B cell (primary cell): ENCODE results near the gene MACROH2A1. TPM values are rescaled to one million over a fixed set of nuclear protein-coding genes. Genes with fewer than 3 reads are reported as not detected.

Experiments
- ATAC-seq: fragments of 200-7000 bp; cut with Tn5 transposase; one replicate; pipeline ENCODE4 v1.10.0; 2021; ENCODE audit warnings: low read depth, mild to moderate bottlenecking, moderate number of reproducible peaks, moderate library complexity
- CTCF ChIA-PET: fragments of 350-600 bp; sonication (Branson Sonifier 250); formaldehyde crosslinking; loops from one replicate; lab custom pipeline; 2021; ENCODE audit warnings: antibody characterized with exemption, inconsistent platforms; lab: Charles Lee
- POLR2A ChIA-PET: fragments of 350-600 bp; sonication (Branson Sonifier 250); formaldehyde crosslinking; loops from one replicate; lab custom pipeline; 2021; ENCODE audit warnings: antibody characterized with exemption; lab: Charles Lee
- DNase-seq: peaks from one replicate; pipeline ENCODE4 v3.0.0; 2013
- H2AFZ ChIP-seq: 2 replicates; pipeline ENCODE4 v1.6.1; 2012; ENCODE audit warnings: mild to moderate bottlenecking, low read depth, low read length; ENCODE audit not compliant: insufficient read depth, poor library complexity, severe bottlenecking
- H3K27ac ChIP-seq, 2 donors: 1 replicate in 1 of 2; 2 replicates in 1 of 2; pipeline ENCODE4 v1.5.1; 2012 to 2013; ENCODE audit warnings: low read length in 2 of 2, mild to moderate bottlenecking in 2 of 2, moderate library complexity in 1 of 2
- H3K27me3 ChIP-seq, 4 experiments: fragments of 200-600 bp in 1 of 4; sonication (generic) in 1 of 4; replicated peaks in 1 of 4; 1 replicate in 2 of 4; 2 replicates in 2 of 4; pipeline versions ENCODE4 v1.6.1 to v1.7.0; 2013 to 2016; ENCODE audit warnings: low read length in 3 of 4, mild to moderate bottlenecking in 2 of 4, mixed read lengths in 1 of 4, moderate library complexity in 1 of 4; ENCODE audit not compliant: insufficient read depth in 4 of 4, control insufficient read depth in 3 of 4; ENCODE audit errors: control extremely low read depth in 1 of 4
- H3K36me3 ChIP-seq, 2 experiments: replicated peaks in 1 of 2; 1 replicate in 1 of 2; 2 replicates in 1 of 2; pipeline versions ENCODE4 v1.6.1 to v1.7.1; 2013; ENCODE audit warnings: low read length in 1 of 2; ENCODE audit not compliant: insufficient read depth in 2 of 2, control insufficient read depth in 1 of 2; ENCODE audit errors: control extremely low read depth in 1 of 2, extremely low read depth in 1 of 2
- H3K4me1 ChIP-seq, 2 donors: fragments of 200-600 bp in 1 of 2; sonication (generic) in 1 of 2; 1 replicate in 1 of 2; 2 replicates in 1 of 2; pipeline versions ENCODE4 v1.5.1 to v1.6.1; 2013 to 2017; ENCODE audit warnings: low read length in 2 of 2; ENCODE audit not compliant: control insufficient read depth in 2 of 2, insufficient read depth in 2 of 2
- H3K4me2 ChIP-seq: replicated peaks from 2 replicates; pipeline ENCODE3; 2012; ENCODE audit warnings: mild to moderate bottlenecking, low read depth, low read length; ENCODE audit not compliant: poor library complexity, severe bottlenecking
- H3K4me3 ChIP-seq, 5 experiments: fragments of 200-600 bp in 1 of 5; sonication (generic) in 1 of 5; 1 replicate in 3 of 5; 2 replicates in 2 of 5; pipeline versions ENCODE4 v1.5.1 to v1.7.0; 2011 to 2016; ENCODE audit warnings: low read length in 4 of 5, mild to moderate bottlenecking in 4 of 5, low read depth in 2 of 5, control low read depth in 1 of 5, moderate library complexity in 1 of 5; ENCODE audit not compliant: insufficient read depth in 1 of 5; ENCODE audit errors: control extremely low read depth in 1 of 5, extremely low read depth in 1 of 5
- H3K79me2 ChIP-seq: fragments of 200-600 bp; sonication (generic); one replicate; pipeline ENCODE4 v1.6.0; 2016; ENCODE audit warnings: low read length; ENCODE audit not compliant: control insufficient read depth, insufficient read depth
- H3K9ac ChIP-seq: fragments of 200-600 bp; sonication (generic); 2 replicates; pipeline ENCODE4 v1.6.1; 2017; ENCODE audit warnings: mild to moderate bottlenecking, low read length, moderate library complexity
- H3K9me3 ChIP-seq, 3 donors: one replicate each; pipeline versions ENCODE4 v1.6.1 to v1.7.1; 2013; ENCODE audit warnings: low read length in 2 of 3; ENCODE audit not compliant: control insufficient read depth in 2 of 3, insufficient read depth in 1 of 3; ENCODE audit errors: control extremely low read depth in 1 of 3
- H4K20me1 ChIP-seq: 2 replicates; pipeline ENCODE4 v1.6.0; 2012; ENCODE audit warnings: mild to moderate bottlenecking, low read length; ENCODE audit not compliant: insufficient read depth, control insufficient read depth, poor library complexity, severe bottlenecking
- H3K27ac Mint-ChIP-seq: one replicate; pipeline ENCODE4 v1.8.0; 2021; ENCODE audit warnings: mixed read lengths
- H3K27me3 Mint-ChIP-seq: one replicate; pipeline ENCODE4 v1.8.0; 2021; ENCODE audit warnings: mixed read lengths
- H3K4me1 Mint-ChIP-seq: one replicate; pipeline ENCODE4 v1.8.0; 2021; ENCODE audit warnings: mixed read lengths
- H3K4me3 Mint-ChIP-seq: one replicate; pipeline ENCODE4 v1.8.0; 2021; ENCODE audit warnings: mixed read lengths
- H3K9me3 Mint-ChIP-seq: one replicate; pipeline ENCODE4 v1.8.0; 2022; ENCODE audit warnings: mixed read lengths; ENCODE audit not compliant: insufficient read depth
- EZH2 ChIP-seq: IDR thresholded peaks from 2 replicates; pipeline ENCODE4 v1.6.1; 2012; ENCODE audit warnings: borderline replicate concordance, low read depth, mild to moderate bottlenecking, moderate library complexity, low read length; ENCODE audit not compliant: insufficient read depth, poor library complexity, severe bottlenecking
- WGBS: methylation state at CpG from one replicate; pipeline ENCODE4 v1.1.5; 2013; ENCODE audit warnings: missing lambda C conversion rate; ENCODE audit not compliant: insufficient coverage; 5-methylcytosine and 5-hydroxymethylcytosine counted together
- intact Hi-C: fragments of 100-400 bp; cut with micrococcal nuclease; formaldehyde crosslinking; loops from one replicate; pipeline ENCODE4 v1.10.0; 2022
- polyA plus RNA-seq: library from polyadenylated mRNA; depleted of rRNA; stranded (reverse); fragments of >200 nt; gene quantifications from 2 replicates; pipeline ENCODE4 v1.2.3, GENCODE V29; 2012
- total RNA-seq, 2 donors: library from RNA; stranded (reverse); fragments of 120-200 nt in 1 of 2; gene quantifications; 1 replicate in 1 of 2; 2 replicates in 1 of 2; pipeline versions ENCODE4 v1.2.3 to v1.2.4, GENCODE V29; 2013 to 2022
- TF ChIP-seq, protein P1 (sequence below): fragments of 200-600 bp; IDR thresholded peaks from one replicate; pipeline ENCODE4 v1.8.0; 2022; ENCODE audit warnings: antibody characterized with exemption, mild to moderate bottlenecking

The MACROH2A1 gene
- total and polyA plus RNA-seq, 2 donors (not counting 1 experiment from before 2014, with no cell fraction given): 80.1 to 99.7 TPM

- TF ChIP-seq, protein P1, sequence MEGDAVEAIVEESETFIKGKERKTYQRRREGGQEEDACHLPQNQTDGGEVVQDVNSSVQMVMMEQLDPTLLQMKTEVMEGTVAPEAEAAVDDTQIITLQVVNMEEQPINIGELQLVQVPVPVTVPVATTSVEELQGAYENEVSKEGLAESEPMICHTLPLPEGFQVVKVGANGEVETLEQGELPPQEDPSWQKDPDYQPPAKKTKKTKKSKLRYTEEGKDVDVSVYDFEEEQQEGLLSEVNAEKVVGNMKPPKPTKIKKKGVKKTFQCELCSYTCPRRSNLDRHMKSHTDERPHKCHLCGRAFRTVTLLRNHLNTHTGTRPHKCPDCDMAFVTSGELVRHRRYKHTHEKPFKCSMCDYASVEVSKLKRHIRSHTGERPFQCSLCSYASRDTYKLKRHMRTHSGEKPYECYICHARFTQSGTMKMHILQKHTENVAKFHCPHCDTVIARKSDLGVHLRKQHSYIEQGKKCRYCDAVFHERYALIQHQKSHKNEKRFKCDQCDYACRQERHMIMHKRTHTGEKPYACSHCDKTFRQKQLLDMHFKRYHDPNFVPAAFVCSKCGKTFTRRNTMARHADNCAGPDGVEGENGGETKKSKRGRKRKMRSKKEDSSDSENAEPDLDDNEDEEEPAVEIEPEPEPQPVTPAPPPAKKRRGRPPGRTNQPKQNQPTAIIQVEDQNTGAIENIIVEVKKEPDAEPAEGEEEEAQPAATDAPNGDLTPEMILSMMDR: no peak
- TF ChIP-seq EZH2: no peak
- no peak overlapping the region for H3K27ac ChIP-seq
- no peak overlapping the region for H3K9ac ChIP-seq
- no peaks in the 10 kb centered on the region for H3K79me2 ChIP-seq
- intact Hi-C loops: no loop called here
- 95% methylated on average over 48 of the region's 48 CpGs for WGBS
- POLR2A ChIA-PET: no interaction called here
- H4K20me1 ChIP-seq: no peaks in the 10 kb centered on the region
- no peak overlapping the region for H3K4me2 ChIP-seq
- no peaks in the 10 kb centered on the region for H3K9me3 Mint-ChIP-seq
- H3K36me3 ChIP-seq: peaks cover 0 to 6% of the 10 kb centered on the region in 2 experiments
- H3K4me3 ChIP-seq: no peak overlapping the region
- H3K27me3 ChIP-seq: no peaks in the 10 kb centered on the region
- no peaks in the 10 kb centered on the region for H3K9me3 ChIP-seq
- ATAC-seq (no peak), DNase-seq (no peak)
- no peaks in the 10 kb centered on the region for H3K4me1 ChIP-seq
- H3K4me3 Mint-ChIP-seq: no peak overlapping the region
- no peaks in the 10 kb centered on the region for H3K4me1 Mint-ChIP-seq
- H2AFZ ChIP-seq: no peak overlapping the region
- H3K27me3 Mint-ChIP-seq: no peaks in the 10 kb centered on the region
- no peak overlapping the region for H3K27ac Mint-ChIP-seq
- CTCF ChIA-PET: no interaction called here
Measured at GRCh38 chr5:135326296-135327254, 72.5 kb downstream of the MACROH2A1 start.
